Renal cortex interstitium (tissue), 11 donors: ENCODE data around the gene TMEM229A. TPM values are rescaled to one million over a fixed set of nuclear protein-coding genes. Genes with fewer than 3 reads are reported as not detected.

Experiments used
- DNase-seq, 11 donors: peaks; one replicate each; pipeline ENCODE4 v3.0.0-alpha.2; 2013; ENCODE audit warnings: low read depth in 9 of 11, low spot score in 4 of 11; ENCODE audit errors: extremely low read depth in 1 of 11
- polyA plus RNA-seq, 3 donors: library from polyadenylated mRNA; unstranded; fragments of 120-200 nt; gene quantifications; one replicate each; pipeline ENCODE4 v1.2.1, GENCODE V29; 2013; ENCODE audit not compliant: insufficient read length in 3 of 3

The TMEM229A gene
- polyA plus RNA-seq, 3 donors: 0.12 to 0.23 TPM; not detected in 1

DNA sequence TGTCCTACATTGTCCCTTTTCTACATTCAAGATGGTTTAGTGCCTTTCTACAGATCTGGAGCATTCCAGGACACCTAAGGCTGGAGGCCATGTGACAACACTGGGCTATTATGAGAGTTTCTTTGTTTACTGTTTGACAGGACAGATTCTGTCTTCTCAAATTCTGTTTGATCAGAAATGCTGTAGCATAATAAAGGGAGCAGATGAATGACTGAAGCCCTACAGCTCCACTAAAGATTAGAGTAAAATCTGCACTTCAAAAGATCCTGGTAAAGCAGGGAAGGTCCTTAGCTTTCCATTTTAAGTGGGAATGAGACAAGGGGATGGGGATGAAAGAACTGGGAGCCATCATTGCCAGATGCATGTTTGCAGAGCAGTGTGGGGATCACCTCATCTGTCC is 38.4 kb downstream of the TMEM229A start:
- DNase-seq: no peak

DNA sequence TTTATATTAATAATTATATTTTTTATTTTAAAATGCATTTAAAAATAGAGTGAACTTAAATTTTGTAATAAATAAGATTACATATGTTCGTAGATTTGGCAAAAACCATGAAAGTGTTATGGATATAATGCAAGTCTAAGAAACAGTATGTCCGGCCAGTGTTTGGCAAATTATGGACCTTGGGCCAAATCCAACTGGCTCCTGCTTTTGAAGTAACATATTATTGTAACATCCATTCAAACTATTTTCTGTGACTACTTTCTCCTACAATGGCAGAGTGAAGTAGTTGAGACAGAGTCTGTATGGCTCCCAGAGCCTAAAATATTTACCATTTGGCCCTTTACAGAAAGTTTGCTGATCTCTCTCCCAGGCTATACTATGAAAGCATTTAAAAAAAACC is 38.9 kb downstream of the TMEM229A start:
- DNase-seq: no peak

DNA sequence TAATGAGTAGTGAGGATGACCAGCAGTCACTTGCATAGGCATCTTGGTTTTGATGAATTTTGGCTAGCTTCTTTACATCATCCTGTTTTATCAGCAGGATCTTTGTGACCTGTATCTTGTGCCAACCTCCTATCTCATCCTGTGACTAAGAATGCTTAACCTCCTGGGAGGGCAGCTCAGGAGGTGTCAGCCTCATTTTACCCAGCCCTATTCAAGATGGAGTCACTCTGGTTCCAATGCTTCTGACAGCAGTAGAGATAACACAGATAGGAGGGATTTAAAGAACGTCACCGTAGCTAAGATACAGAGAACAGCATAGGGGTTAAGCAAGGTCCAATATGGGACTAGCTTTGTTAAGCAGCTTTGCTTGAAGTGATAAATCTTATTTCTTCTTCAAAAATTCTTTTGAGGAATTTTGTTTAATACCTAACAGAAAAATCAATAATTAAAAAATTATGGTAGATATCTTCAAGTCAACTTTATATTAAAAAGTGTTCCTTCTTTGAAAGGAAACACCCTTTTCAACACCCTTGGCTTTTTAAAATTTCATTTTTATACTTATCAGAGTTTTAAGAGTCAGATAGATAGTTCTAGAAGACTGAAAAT is 39.9 kb downstream of the TMEM229A start:
- no peak for DNase-seq

- no peak for DNase-seq
These were observed 45.4 kb downstream of the TMEM229A start for GRCh38 chr7:123987445-123987844.

Other genes starting within 250 kb of the TMEM229A start
- under 1 TPM; 0.08 to 0.18 (median 0.11) TPM for gene HYAL4, start 187.9 kb downstream of the TMEM229A start, polyA plus RNA-seq
- gene SPAM1, start 107.8 kb downstream of the TMEM229A start, polyA plus RNA-seq: not detected